Activated naive CD4-positive, alpha-beta T cell treated with anti-CD3 and anti-CD28 coated beads, Interleukin-2, amount 10 ng/mL, durations not matched to agents 7 days and 5 days (primary cell): ENCODE results near the gene NSRP1.
A peak's percentile ranks its signal among the peaks of the same experiment; 100 is the strongest.
"Not testable (repeated sequence)": the region's sequence is repeated elsewhere in the genome, so short reads cannot be mapped to it uniquely, and the experiment has no call there.

Source experiments
- CTCF ChIA-PET: fragments of 350-600 bp; sonication (Branson Sonifier 250); formaldehyde crosslinking; loops from one replicate; lab custom pipeline; 2021; ENCODE audit warnings: antibody characterized with exemption; lab: Charles Lee
- DNase-seq: peaks from one replicate; pipeline ENCODE4 v3.0.0-alpha.2; 2020
- H3K27ac Mint-ChIP-seq: one replicate; pipeline ENCODE4 v1.8.0; 2021; ENCODE audit warnings: mild to moderate bottlenecking, moderate library complexity, mixed read lengths
- H3K27me3 Mint-ChIP-seq: one replicate; pipeline ENCODE4 v1.8.0; 2021; ENCODE audit warnings: mild to moderate bottlenecking, mixed read lengths
- H3K36me3 Mint-ChIP-seq: one replicate; pipeline ENCODE4 v1.8.0; 2021; ENCODE audit warnings: mixed read lengths
- H3K4me1 Mint-ChIP-seq: one replicate; pipeline ENCODE4 v1.8.0; 2021; ENCODE audit warnings: mixed read lengths
- H3K4me3 Mint-ChIP-seq: one replicate; pipeline ENCODE4 v1.8.0; 2021; ENCODE audit warnings: mild to moderate bottlenecking, moderate library complexity, mixed read lengths
- H3K9me3 Mint-ChIP-seq: one replicate; pipeline ENCODE4 v1.8.0; 2021; ENCODE audit warnings: mixed read lengths

Gene NSRP1

GRCh38 chr17:30173649-30174048 lies 57.0 kb downstream of the NSRP1 start:
- no peak for DNase-seq
- Mint-ChIP-seq H3K27me3 (no peaks in the 10 kb centered on the region), H3K4me1 (peaks cover 9% of the 10 kb centered on the region), H3K4me3 (no peak overlapping the region), H3K27ac (no peak overlapping the region), H3K36me3 (peaks cover 31% of the 10 kb centered on the region), H3K9me3 (no peaks in the 10 kb centered on the region)
- CTCF ChIA-PET = no interaction called here

- Mint-ChIP-seq H3K27me3 (no peaks in the 10 kb centered on the region), H3K9me3 (no peaks in the 10 kb centered on the region), H3K4me1 (peaks cover 9% of the 10 kb centered on the region), H3K4me3 (no peak overlapping the region), H3K36me3 (peaks cover 37% of the 10 kb centered on the region), H3K27ac (no peak overlapping the region)
- CTCF ChIA-PET = interaction anchor here (1.1 kb wide), 1 partner anchor 48 kb away, joined by 3 read pairs; no protein-coding TSS in a partner anchor
- DNase-seq = no peak
These were observed 57.9 kb downstream of the NSRP1 start for GRCh38 chr17:30174556-30174955.

- no peak overlapping the region for H3K4me3 Mint-ChIP-seq
- peaks cover 6% of the 10 kb centered on the region for H3K4me1 Mint-ChIP-seq
- H3K27ac Mint-ChIP-seq = no peak overlapping the region
- no peaks in the 10 kb centered on the region for H3K9me3 Mint-ChIP-seq
- CTCF ChIA-PET = no interaction called here
- DNase-seq = no peak
- no peaks in the 10 kb centered on the region for H3K27me3 Mint-ChIP-seq
- peaks cover 40% of the 10 kb centered on the region for H3K36me3 Mint-ChIP-seq
These were observed 60.2 kb downstream of the NSRP1 start for GRCh38 chr17:30176855-30177254.

- H3K36me3 Mint-ChIP-seq = peaks cover 25% of the 10 kb centered on the region
- H3K4me3 Mint-ChIP-seq = no peak overlapping the region
- H3K27me3 Mint-ChIP-seq = no peaks in the 10 kb centered on the region
- H3K9me3 Mint-ChIP-seq = no peaks in the 10 kb centered on the region
- H3K4me1 Mint-ChIP-seq = no peaks in the 10 kb centered on the region
- DNase-seq = no peak
- H3K27ac Mint-ChIP-seq = no peak overlapping the region
- CTCF ChIA-PET = no interaction called here
These were observed 70.1 kb downstream of the NSRP1 start for GRCh38 chr17:30186761-30187160.

- Mint-ChIP-seq H3K4me3 (no peak overlapping the region), H3K36me3 (peaks cover 23% of the 10 kb centered on the region), H3K9me3 (no peaks in the 10 kb centered on the region), H3K27ac (peak overlapping the region; percentile 2), H3K4me1 (no peaks in the 10 kb centered on the region), H3K27me3 (peaks cover 7% of the 10 kb centered on the region)
- CTCF ChIA-PET = no interaction called here
- DNase-seq = no peak
These were observed 71.0 kb downstream of the NSRP1 start for GRCh38 chr17:30187573-30187972.

- Mint-ChIP-seq H3K9me3 (no peaks in the 10 kb centered on the region), H3K27me3 (peaks cover 11% of the 10 kb centered on the region), H3K4me3 (no peak overlapping the region), H3K4me1 (no peaks in the 10 kb centered on the region), H3K27ac (no peak overlapping the region), H3K36me3 (peaks cover 17% of the 10 kb centered on the region)
- CTCF ChIA-PET = no interaction called here
- DNase-seq = no peak
These were observed 71.8 kb downstream of the NSRP1 start for GRCh38 chr17:30188211-30188939.

- Mint-ChIP-seq H3K36me3 (peaks cover 4% of the 10 kb centered on the region), H3K27me3 (peaks cover 19% of the 10 kb centered on the region), H3K27ac (no peak overlapping the region), H3K4me1 (no peaks in the 10 kb centered on the region), H3K4me3 (no peak overlapping the region), H3K9me3 (no peaks in the 10 kb centered on the region)
- DNase-seq = no peak
- CTCF ChIA-PET = interaction anchor here (0.6 kb wide), 1 partner anchor 28 kb away, joined by 3 read pairs; no protein-coding TSS in a partner anchor
These were observed 74.5 kb downstream of the NSRP1 start for GRCh38 chr17:30191072-30191471.

GRCh38 chr17:30196504-30196903 lies 79.9 kb downstream of the NSRP1 start:
- DNase-seq = no peak
- CTCF ChIA-PET = no interaction called here
- Mint-ChIP-seq H3K36me3 (no peaks in the 10 kb centered on the region), H3K27ac (no peak overlapping the region), H3K4me3 (no peak overlapping the region), H3K9me3 (no peaks in the 10 kb centered on the region), H3K4me1 (no peaks in the 10 kb centered on the region), H3K27me3 (peaks cover 31% of the 10 kb centered on the region)

- DNase-seq = no peak
- Mint-ChIP-seq H3K27me3 (peaks cover 34% of the 10 kb centered on the region), H3K36me3 (no peaks in the 10 kb centered on the region), H3K9me3 (no peaks in the 10 kb centered on the region), H3K4me1 (no peaks in the 10 kb centered on the region), H3K27ac (no peak overlapping the region), H3K4me3 (no peak overlapping the region)
- CTCF ChIA-PET = no interaction called here
These were observed 80.8 kb downstream of the NSRP1 start for GRCh38 chr17:30197416-30197815.

GRCh38 chr17:30199600-30199999 lies 83.0 kb downstream of the NSRP1 start:
- no peaks in the 10 kb centered on the region for H3K9me3 Mint-ChIP-seq
- CTCF ChIA-PET = interaction anchor here (0.9 kb wide), 1 partner anchor 137 kb away, joined by 3 read pairs; no protein-coding TSS in a partner anchor
- no peaks in the 10 kb centered on the region for H3K36me3 Mint-ChIP-seq
- DNase-seq = no peak
- peaks cover 38% of the 10 kb centered on the region for H3K27me3 Mint-ChIP-seq
- H3K27ac Mint-ChIP-seq = no peak overlapping the region
- H3K4me3 Mint-ChIP-seq = no peak overlapping the region
- no peaks in the 10 kb centered on the region for H3K4me1 Mint-ChIP-seq

- no peaks in the 10 kb centered on the region for H3K9me3 Mint-ChIP-seq
These were observed 83.5 kb downstream of the NSRP1 start for GRCh38 chr17:30200106-30200505.

GRCh38 chr17:30200656-30201055 lies 84.0 kb downstream of the NSRP1 start:
- H3K27me3 Mint-ChIP-seq = peaks cover 44% of the 10 kb centered on the region
- H3K4me3 Mint-ChIP-seq, H3K4me1 Mint-ChIP-seq, H3K27ac Mint-ChIP-seq, H3K36me3 Mint-ChIP-seq, CTCF ChIA-PET, H3K9me3 Mint-ChIP-seq, DNase-seq: not testable (repeated sequence)

More at GRCh38 chr17:30200106-30200505, 83.5 kb downstream of the NSRP1 start:
- no peak overlapping the region for H3K4me3 Mint-ChIP-seq
- H3K27ac Mint-ChIP-seq = no peak overlapping the region
- DNase-seq = no peak
- CTCF ChIA-PET = no interaction called here
- peaks cover 41% of the 10 kb centered on the region for H3K27me3 Mint-ChIP-seq
- H3K36me3 Mint-ChIP-seq = no peaks in the 10 kb centered on the region
- no peaks in the 10 kb centered on the region for H3K4me1 Mint-ChIP-seq

- peaks cover 52% of the 10 kb centered on the region for H3K27me3 Mint-ChIP-seq
- CTCF ChIA-PET = interaction anchor here (0.8 to 1.3 kb wide), 2 partner anchors 71 to 79 kb away, joined by 3 to 4 read pairs; no protein-coding TSS in a partner anchor
- DNase-seq = no peak
These were observed 86.9 kb downstream of the NSRP1 start for GRCh38 chr17:30203471-30203981.

GRCh38 chr17:30207655-30208054 lies 91.0 kb downstream of the NSRP1 start:
- no peak overlapping the region for H3K27ac Mint-ChIP-seq
- H3K36me3 Mint-ChIP-seq = no peaks in the 10 kb centered on the region
- CTCF ChIA-PET = no interaction called here
- peaks cover 61% of the 10 kb centered on the region for H3K27me3 Mint-ChIP-seq
- H3K4me1 Mint-ChIP-seq = peaks cover 5% of the 10 kb centered on the region
- DNase-seq = no peak
- no peaks in the 10 kb centered on the region for H3K9me3 Mint-ChIP-seq
- no peak overlapping the region for H3K4me3 Mint-ChIP-seq

More at GRCh38 chr17:30203471-30203981, 86.9 kb downstream of the NSRP1 start:
- H3K36me3 Mint-ChIP-seq = no peaks in the 10 kb centered on the region
- no peaks in the 10 kb centered on the region for H3K4me1 Mint-ChIP-seq
- H3K4me3 Mint-ChIP-seq = no peak overlapping the region
- no peaks in the 10 kb centered on the region for H3K9me3 Mint-ChIP-seq
- H3K27ac Mint-ChIP-seq = no peak overlapping the region

GRCh38 chr17:30208214-30208613 lies 91.6 kb downstream of the NSRP1 start:
- DNase-seq = no peak
- no peaks in the 10 kb centered on the region for H3K36me3 Mint-ChIP-seq
- no peak overlapping the region for H3K27ac Mint-ChIP-seq
- CTCF ChIA-PET = no interaction called here
- H3K4me1 Mint-ChIP-seq = peaks cover 5% of the 10 kb centered on the region
- no peak overlapping the region for H3K4me3 Mint-ChIP-seq
- H3K27me3 Mint-ChIP-seq = peaks cover 64% of the 10 kb centered on the region
- no peaks in the 10 kb centered on the region for H3K9me3 Mint-ChIP-seq
